Retinal pigment epithelial cell (primary cell): Measurements from ENCODE around the gene CELSR1.
A peak's percentile ranks its signal among the peaks of the same experiment; 100 is the strongest.

Source experiments
- DNase-seq: peaks from one replicate; pipeline ENCODE4 v3.0.0-alpha.2; 2010; ENCODE audit warnings: low read depth
- H3K4me3 ChIP-seq: 2 replicates; pipeline ENCODE4 v1.5.1; 2011; ENCODE audit warnings: mild to moderate bottlenecking, low read length, control low read depth, moderate library complexity
- CTCF ChIP-seq: conservative IDR thresholded peaks from 2 replicates; pipeline ENCODE4 v1.5.1; 2011; ENCODE audit warnings: low read depth, low read length, control low read depth, inconsistent platforms

CELSR1 gene

GRCh38 chr22:46336119-46337078 lies 201.0 kb downstream of the CELSR1 start:
- H3K4me3 ChIP-seq = peak overlapping the region; percentile 87
- no peak for DNase-seq
- no peak for TF ChIP-seq CTCF

GRCh38 chr22:46335201-46336118 lies 202.0 kb downstream of the CELSR1 start, which contains the start of gene TRMU:
Gene TRMU (plus strand): TSS chr22:46335714. CDS start chr22:46335765, 51 bp downstream.
- peak within 1 kb of the TSS; percentile 87 for H3K4me3 ChIP-seq
- no peak for TF ChIP-seq CTCF
- peak; percentile 46 for DNase-seq

- no peak for TF ChIP-seq CTCF
- DNase-seq = no peak
- H3K4me3 ChIP-seq = no peak overlapping the region
Observed at GRCh38 chr22:46331496-46331895, 205.9 kb downstream of the CELSR1 start.

GRCh38 chr22:46330426-46330825 lies 207.0 kb downstream of the CELSR1 start:
- H3K4me3 ChIP-seq = no peak overlapping the region
- DNase-seq = no peak
- TF ChIP-seq CTCF = no peak

GRCh38 chr22:46329616-46330015 lies 207.8 kb downstream of the CELSR1 start:
- no peak for TF ChIP-seq CTCF
- DNase-seq = no peak
- H3K4me3 ChIP-seq = no peak overlapping the region

GRCh38 chr22:46328797-46329196 lies 208.6 kb downstream of the CELSR1 start:
- no peak for DNase-seq
- no peak for TF ChIP-seq CTCF
- H3K4me3 ChIP-seq = no peak overlapping the region
